ENCODE results near the gene LDB3. TPM values are rescaled to one million over a fixed set of nuclear protein-coding genes. Genes with fewer than 3 reads are reported as not detected.

Gene LDB3
- total and polyA plus RNA-seq, 2 of the 8 experiments (the other 6 are each of a cell fraction or from before 2014, with no cell fraction given): 0.20 to 0.43 TPM

GRCh38 chr10:86721232-86721631, 52.9 kb downstream of the LDB3 start:
- Histone ChIP-seq H3K23ac (ENCODE audit: insufficient read length) (no peak overlapping the region), H4K5ac (ENCODE audit: insufficient read length, low read depth, low read length) (no peak overlapping the region), H3K4me2 (ENCODE audit: insufficient read depth in 1 of 2, low read depth in 2 of 2, low read length in 2 of 2) (no peak overlapping the region), H3K4me1 (replicated peaks in 1 of 4; ENCODE audit: control insufficient read depth in 3 of 4, insufficient read depth in 4 of 4, low read length in 3 of 4) (no peaks in the 10 kb centered on the region), H3K23me2 (ENCODE audit: low read depth, low read length) (no peaks in the 10 kb centered on the region), H2AFZ (ENCODE audit: low read length) (no peak overlapping the region), H3K27me3 (replicated peaks in 1 of 4; ENCODE audit: control insufficient read depth in 3 of 4, extremely low read depth in 1 of 4, insufficient read depth in 3 of 4, low read length in 3 of 4) (no peaks in the 10 kb centered on the region), H4K91ac (replicated peaks; ENCODE audit: insufficient read length, low read length) (no peak overlapping the region), H3K56ac (replicated peaks; ENCODE audit: insufficient read length, low read depth, low read length) (no peak overlapping the region), H3K4me3 (ENCODE audit: extremely low read depth in 1 of 4, insufficient read depth in 2 of 4, low read depth in 3 of 4, low read length in 4 of 4) (no peak overlapping the region), H3K14ac (ENCODE audit: insufficient read length) (no peak overlapping the region), H3K36me3 (ENCODE audit: control insufficient read depth in 2 of 4, insufficient read depth in 4 of 4, low read length in 3 of 4) (no peaks in the 10 kb centered on the region), H3K4ac (replicated peaks; ENCODE audit: insufficient read length, low read depth, low read length) (no peak overlapping the region), H2BK15ac (ENCODE audit: low read length) (no peak overlapping the region), H2BK20ac (ENCODE audit: low read length) (no peak overlapping the region), H2BK5ac (ENCODE audit: low read depth, low read length) (no peak overlapping the region), H3K9me3 (ENCODE audit: insufficient read depth in 2 of 2, low read depth in 1 of 2, low read length in 1 of 2) (no peaks in the 10 kb centered on the region), H2BK12ac (ENCODE audit: low read depth, low read length) (no peak overlapping the region), H3K27ac (ENCODE audit: low read depth, low read length) (no peak overlapping the region), H4K8ac (ENCODE audit: extremely low read depth, insufficient read depth, low read length) (no peak overlapping the region), H2AK5ac (ENCODE audit: low read depth, low read length) (no peak overlapping the region), H3K9ac (replicated peaks in 1 of 4; ENCODE audit: extremely low read depth in 1 of 4, low read depth in 3 of 4, low read length in 3 of 4) (no peak overlapping the region), H3K79me1 (ENCODE audit: low read depth, low read length) (no peaks in the 10 kb centered on the region), H3K79me2 (ENCODE audit: control insufficient read depth in 1 of 2, insufficient read depth in 2 of 2, low read length in 2 of 2) (no peaks in the 10 kb centered on the region), H2BK120ac (replicated peaks; ENCODE audit: low read depth, low read length) (no peak overlapping the region), H4K20me1 (replicated peaks in 1 of 2; ENCODE audit: control insufficient read depth in 1 of 2, insufficient read depth in 2 of 2, low read length in 2 of 2) (no peaks in the 10 kb centered on the region), H3K18ac (ENCODE audit: extremely low read depth, low read length) (no peak overlapping the region)
- ChIA-PET POLR2A (ENCODE audit: partially characterized antibody) (interaction anchor here (1.9 kb wide), 1 partner anchor 10 kb away, joined by 5 read pairs; no protein-coding TSS in a partner anchor), CTCF (ENCODE audit: partially characterized antibody) (interaction anchor here (0.8 to 2.5 kb wide), 2 partner anchors 12 to 321 kb away, joined by 3 to 5 read pairs; no protein-coding TSS in a partner anchor)
- 80% methylated on average over 5 of the region's 5 CpGs; no CpG with 5 or more reads in 1 of the 2 experiments for WGBS, 2 experiments (ENCODE audit: extremely low coverage in 1 of 2, insufficient coverage in 1 of 2, insufficient read length in 1 of 2, insufficient replicate concordance in 2 of 2, low coverage in 1 of 2, low lambda C conversion rate in 2 of 2, missing lambda C conversion rate in 1 of 2)
- FAIRE-seq (no peak), DNase-seq (ENCODE audit: low read depth in 1 of 2, low spot score in 2 of 2) (no peak)
- TF ChIP-seq HDAC6 (IDR thresholded peaks at IDR 0.05; ENCODE audit: low read depth, low read length) (no peak), ATF2 (IDR thresholded peaks at IDR 0.05; ENCODE audit: low read length) (no peak), CHD1 (IDR thresholded peaks at IDR 0.05; ENCODE audit: low read depth, low read length) (no peak), PHF8 (conservative IDR thresholded peaks at IDR 0.05; ENCODE audit: low read depth, low read length) (no peak), HDAC2 (IDR thresholded peaks at IDR 0.05; ENCODE audit: borderline replicate concordance in 1 of 2, low read depth in 2 of 2, low read length in 2 of 2) (no peak), CTBP2 (IDR thresholded peaks at IDR 0.05; ENCODE audit: borderline replicate concordance, insufficient read depth, insufficient read length, low read length) (no peak), RNF2 (IDR thresholded peaks at IDR 0.05; ENCODE audit: borderline replicate concordance, low read depth, low read length, missing control alignments, poor library complexity, severe bottlenecking) (no peak), MAFK (IDR thresholded peaks at IDR 0.05; ENCODE audit: low read depth, low read length) (no peak), GABPA (IDR thresholded peaks at IDR 0.05; ENCODE audit: borderline replicate concordance, insufficient read depth, low read length) (no peak), SP4 (IDR thresholded peaks at IDR 0.05; ENCODE audit: low read length) (no peak), TEAD4 (IDR thresholded peaks at IDR 0.05; ENCODE audit: low read depth, low read length) (no peak)

All from H1 (cell line).